Measurements from ENCODE around the gene ZNF326. TPM values are rescaled to one million over a fixed set of nuclear protein-coding genes. Genes with fewer than 3 reads are reported as not detected.
"Not testable (repeated sequence)": the region's sequence is repeated elsewhere in the genome, so short reads cannot be mapped to it uniquely, and the experiment has no call there.

Gene ZNF326
- total RNA-seq, 1 donor from 2014 or later, result 12.8 TPM

- Histone ChIP-seq H3K9me3 (no peaks in the 10 kb centered on the region), H3K27ac (no peak overlapping the region), H3K27me3 (no peaks in the 10 kb centered on the region), H3K36me3 (no peaks in the 10 kb centered on the region), H3K4me3 (no peak overlapping the region), H3K4me1 (no peaks in the 10 kb centered on the region)
- intact Hi-C loops (cut with DNase I), result no loop called here
- DNase-seq (ENCODE audit: extremely low spot score in 2 of 2), result no peak
- TF ChIP-seq CTCF (IDR thresholded peaks at IDR 0.05), result no peak
These were observed 19.3 kb upstream of the ZNF326 start for GRCh38 chr1:89975540-89976125.

- no peaks in the 10 kb centered on the region for H3K27me3 ChIP-seq
- no peak for DNase-seq (ENCODE audit: extremely low spot score in 2 of 2)
- H3K27ac ChIP-seq, result no peak overlapping the region
These were observed 16.2 kb upstream of the ZNF326 start for GRCh38 chr1:89978755-89979154.

GRCh38 chr1:89980605-89981004 lies 14.3 kb upstream of the ZNF326 start:
- H3K4me1 ChIP-seq, result no peaks in the 10 kb centered on the region
- TF ChIP-seq CTCF (IDR thresholded peaks at IDR 0.05) (no peak), POLR2AphosphoS5 (IDR thresholded peaks at IDR 0.05; ENCODE audit: insufficient read depth in 1 of 2, low read depth in 1 of 2) (no peak), POLR2A (IDR thresholded peaks at IDR 0.05) (no peak)
- H3K9me3 ChIP-seq, result no peaks in the 10 kb centered on the region
- no peak overlapping the region for H3K4me3 ChIP-seq
- DNase-seq (ENCODE audit: extremely low spot score in 2 of 2), result no peak
- no peak overlapping the region for H3K27ac ChIP-seq
- H3K27me3 ChIP-seq, result no peaks in the 10 kb centered on the region
- intact Hi-C loops (cut with DNase I), result no loop called here
- H3K36me3 ChIP-seq, result no peaks in the 10 kb centered on the region

More at GRCh38 chr1:89978755-89979154, 16.2 kb upstream of the ZNF326 start:
- H3K4me1 ChIP-seq, result no peaks in the 10 kb centered on the region
- H3K4me3 ChIP-seq, result no peak overlapping the region
- H3K36me3 ChIP-seq, result no peaks in the 10 kb centered on the region
- TF ChIP-seq POLR2AphosphoS5 (IDR thresholded peaks at IDR 0.05; ENCODE audit: insufficient read depth in 1 of 2, low read depth in 1 of 2) (no peak), POLR2A (IDR thresholded peaks at IDR 0.05) (no peak), CTCF (IDR thresholded peaks at IDR 0.05) (no peak)
- no peaks in the 10 kb centered on the region for H3K9me3 ChIP-seq
- intact Hi-C loops (cut with DNase I), result no loop called here

- DNase-seq (ENCODE audit: extremely low spot score in 2 of 2); H3K9me3 ChIP-seq; H3K4me1 ChIP-seq; H3K4me3 ChIP-seq; H3K36me3 ChIP-seq; H3K27me3 ChIP-seq; H3K27ac ChIP-seq; intact Hi-C loops (cut with DNase I): not testable (repeated sequence)
These were observed 12.1 kb upstream of the ZNF326 start for GRCh38 chr1:89982846-89983245.

- DNase-seq (ENCODE audit: extremely low spot score in 2 of 2); H3K4me1 ChIP-seq; H3K27ac ChIP-seq; H3K9me3 ChIP-seq; intact Hi-C loops (cut with DNase I); H3K36me3 ChIP-seq; H3K4me3 ChIP-seq; H3K27me3 ChIP-seq: not testable (repeated sequence)
These were observed 10.3 kb upstream of the ZNF326 start for GRCh38 chr1:89984564-89985116.

- Histone ChIP-seq H3K4me1 (no peaks in the 10 kb centered on the region), H3K36me3 (no peaks in the 10 kb centered on the region), H3K27me3 (no peaks in the 10 kb centered on the region), H3K4me3 (no peak overlapping the region), H3K27ac (no peak overlapping the region), H3K9me3 (no peaks in the 10 kb centered on the region)
- DNase-seq (ENCODE audit: extremely low spot score in 2 of 2), result no peak
- intact Hi-C loops (cut with DNase I), result no loop called here
- TF ChIP-seq POLR2AphosphoS5 (IDR thresholded peaks at IDR 0.05; ENCODE audit: insufficient read depth in 1 of 2, low read depth in 1 of 2) (no peak), POLR2A (IDR thresholded peaks at IDR 0.05) (no peak), CTCF (IDR thresholded peaks at IDR 0.05) (no peak)
These were observed 8.9 kb upstream of the ZNF326 start for GRCh38 chr1:89986020-89986419.
